Ishikawa (cell line): ENCODE measurements around the gene FOXP1.

Source experiments
- CEBPB ChIP-seq: IDR thresholded peaks from 2 replicates; pipeline ENCODE4 v1.6.1; 2012
- CREB1 ChIP-seq: IDR thresholded peaks from 2 replicates; pipeline ENCODE4 v1.6.1; 2012; ENCODE audit warnings: low read depth
- EGR1 ChIP-seq: IDR thresholded peaks from 2 replicates; pipeline ENCODE4 v1.6.1; 2012
- TCF12 ChIP-seq: IDR thresholded peaks from 2 replicates; pipeline ENCODE4 v1.6.1; 2012; ENCODE audit warnings: low read depth
- TEAD4 ChIP-seq: IDR thresholded peaks from 2 replicates; pipeline ENCODE4 v1.6.1; 2012
- TF ChIP-seq, protein P1 (sequence below): IDR thresholded peaks from 2 replicates; pipeline ENCODE4 v1.6.1; 2012; ENCODE audit warnings: low read depth, mild to moderate bottlenecking

DNA sequence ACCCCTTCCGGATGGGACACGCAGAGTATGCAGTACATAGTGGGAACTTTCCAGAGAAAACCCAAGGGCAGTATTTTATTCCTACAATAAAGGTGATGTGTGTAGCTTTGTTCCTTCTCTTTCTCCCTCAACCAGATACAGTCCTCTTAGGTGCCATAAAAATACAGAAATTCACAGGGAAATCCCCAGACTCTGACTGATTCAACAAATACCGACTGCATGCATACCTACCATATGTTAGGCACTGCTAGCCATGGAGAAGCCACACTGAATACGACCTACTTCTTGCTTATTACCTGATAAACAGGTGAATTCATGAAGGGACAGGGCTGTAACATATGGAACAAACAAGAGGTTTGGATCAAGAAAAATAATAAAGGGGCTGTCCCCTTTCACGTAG is 228.5 kb downstream of the FOXP1 start:
- no peak for TF ChIP-seq TCF12
- no peak for TF ChIP-seq CEBPB
- TF ChIP-seq, protein P1, sequence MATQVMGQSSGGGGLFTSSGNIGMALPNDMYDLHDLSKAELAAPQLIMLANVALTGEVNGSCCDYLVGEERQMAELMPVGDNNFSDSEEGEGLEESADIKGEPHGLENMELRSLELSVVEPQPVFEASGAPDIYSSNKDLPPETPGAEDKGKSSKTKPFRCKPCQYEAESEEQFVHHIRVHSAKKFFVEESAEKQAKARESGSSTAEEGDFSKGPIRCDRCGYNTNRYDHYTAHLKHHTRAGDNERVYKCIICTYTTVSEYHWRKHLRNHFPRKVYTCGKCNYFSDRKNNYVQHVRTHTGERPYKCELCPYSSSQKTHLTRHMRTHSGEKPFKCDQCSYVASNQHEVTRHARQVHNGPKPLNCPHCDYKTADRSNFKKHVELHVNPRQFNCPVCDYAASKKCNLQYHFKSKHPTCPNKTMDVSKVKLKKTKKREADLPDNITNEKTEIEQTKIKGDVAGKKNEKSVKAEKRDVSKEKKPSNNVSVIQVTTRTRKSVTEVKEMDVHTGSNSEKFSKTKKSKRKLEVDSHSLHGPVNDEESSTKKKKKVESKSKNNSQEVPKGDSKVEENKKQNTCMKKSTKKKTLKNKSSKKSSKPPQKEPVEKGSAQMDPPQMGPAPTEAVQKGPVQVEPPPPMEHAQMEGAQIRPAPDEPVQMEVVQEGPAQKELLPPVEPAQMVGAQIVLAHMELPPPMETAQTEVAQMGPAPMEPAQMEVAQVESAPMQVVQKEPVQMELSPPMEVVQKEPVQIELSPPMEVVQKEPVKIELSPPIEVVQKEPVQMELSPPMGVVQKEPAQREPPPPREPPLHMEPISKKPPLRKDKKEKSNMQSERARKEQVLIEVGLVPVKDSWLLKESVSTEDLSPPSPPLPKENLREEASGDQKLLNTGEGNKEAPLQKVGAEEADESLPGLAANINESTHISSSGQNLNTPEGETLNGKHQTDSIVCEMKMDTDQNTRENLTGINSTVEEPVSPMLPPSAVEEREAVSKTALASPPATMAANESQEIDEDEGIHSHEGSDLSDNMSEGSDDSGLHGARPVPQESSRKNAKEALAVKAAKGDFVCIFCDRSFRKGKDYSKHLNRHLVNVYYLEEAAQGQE = no peak
- no peak for TF ChIP-seq TEAD4
- no peak for TF ChIP-seq EGR1
- no peak for TF ChIP-seq CREB1
